Endothelial cell (in vitro differentiated cells): ENCODE results near the gene INS. TPM values are rescaled to one million over a fixed set of nuclear protein-coding genes. Genes with fewer than 3 reads are reported as not detected.

Experiments used
- DNase-seq: peaks from one replicate; pipeline ENCODE4 v3.0.0; 2021; ENCODE audit warnings: low spot score
- H3K27ac Mint-ChIP-seq: one replicate; pipeline ENCODE4 v1.8.0; 2021; ENCODE audit warnings: mixed read lengths, inconsistent platforms; ENCODE audit not compliant: unreplicated experiment
- H3K27me3 Mint-ChIP-seq: one replicate; pipeline ENCODE4 v1.8.0; 2021; ENCODE audit warnings: mild to moderate bottlenecking, moderate library complexity, mixed read lengths, inconsistent platforms; ENCODE audit not compliant: unreplicated experiment
- H3K36me3 Mint-ChIP-seq: one replicate; pipeline ENCODE4 v1.8.0; 2021; ENCODE audit warnings: mild to moderate bottlenecking, low read depth, mixed read lengths, inconsistent platforms; ENCODE audit not compliant: unreplicated experiment
- H3K4me1 Mint-ChIP-seq: one replicate; pipeline ENCODE4 v1.8.0; 2021; ENCODE audit warnings: mild to moderate bottlenecking, mixed read lengths, inconsistent platforms; ENCODE audit not compliant: unreplicated experiment
- H3K4me3 Mint-ChIP-seq: one replicate; pipeline ENCODE4 v1.8.0; 2021; ENCODE audit warnings: mild to moderate bottlenecking, mixed read lengths, inconsistent platforms; ENCODE audit not compliant: unreplicated experiment
- H3K9me3 Mint-ChIP-seq: one replicate; pipeline ENCODE4 v1.8.0; 2021; ENCODE audit warnings: mixed read lengths, inconsistent platforms; ENCODE audit not compliant: unreplicated experiment
- CTCF ChIP-seq: fragments of 200-600 bp; sonication (generic); IDR thresholded peaks from one replicate; pipeline ENCODE4 v1.5.0; 2021; ENCODE audit warnings: antibody characterized with exemption; ENCODE audit not compliant: unreplicated experiment
- long read RNA-seq: library from polyadenylated mRNA; unstranded; transcript quantifications from one replicate; pipeline ENCODE4 v2.0.0, GENCODE V29; 2020; ENCODE audit not compliant: unreplicated experiment
- total RNA-seq: library from RNA; stranded (reverse); fragmentation: NEBNext Ultra II Directional; extraction: Animal tissue kit (Norgen Biotek cat#: 25700); gene quantifications from one replicate; pipeline ENCODE4 v1.2.1, GENCODE V29; 2021; ENCODE audit not compliant: unreplicated experiment

INS gene
- total RNA-seq = not detected
- long read RNA-seq = 0 reads

- no peaks in the 10 kb centered on the region for H3K9me3 Mint-ChIP-seq
- no peaks in the 10 kb centered on the region for H3K4me1 Mint-ChIP-seq
Measured at GRCh38 chr11:2160736-2161259, at the start of gene INS. TSS of gene INS (minus strand) at chr11:2161209. CDS start at chr11:2160971, 238 bp downstream.

GRCh38 chr11:2210366-2211112, 49.5 kb upstream of the INS start:
- Mint-ChIP-seq H3K4me3 (no peak overlapping the region), H3K27ac (no peak overlapping the region), H3K9me3 (no peaks in the 10 kb centered on the region), H3K27me3 (peaks cover 12% of the 10 kb centered on the region), H3K36me3 (no peaks in the 10 kb centered on the region), H3K4me1 (peaks cover 12% of the 10 kb centered on the region)
- no peak for TF ChIP-seq CTCF
- no peak for DNase-seq

More at GRCh38 chr11:2160736-2161259, at the start of gene INS:
- no peak for TF ChIP-seq CTCF
- Mint-ChIP-seq H3K27ac (no peak within 1 kb of the TSS), H3K4me3 (no peak within 1 kb of the TSS), H3K27me3 (peaks cover 2% of the 10 kb centered on the region), H3K36me3 (no peaks in the 10 kb centered on the region)
- DNase-seq = no peak

GRCh38 chr11:2209900-2210321, 48.9 kb upstream of the INS start:
- no peaks in the 10 kb centered on the region for H3K36me3 Mint-ChIP-seq
- DNase-seq = no peak
- H3K4me1 Mint-ChIP-seq = peaks cover 12% of the 10 kb centered on the region
- TF ChIP-seq CTCF = no peak
- H3K9me3 Mint-ChIP-seq = no peaks in the 10 kb centered on the region
- H3K27ac Mint-ChIP-seq = no peak overlapping the region
- H3K4me3 Mint-ChIP-seq = no peak overlapping the region
- peaks cover 10% of the 10 kb centered on the region for H3K27me3 Mint-ChIP-seq

- no peaks in the 10 kb centered on the region for H3K36me3 Mint-ChIP-seq
- DNase-seq = no peak
- no peaks in the 10 kb centered on the region for H3K9me3 Mint-ChIP-seq
- H3K27me3 Mint-ChIP-seq = peaks cover 10% of the 10 kb centered on the region
- peaks cover 12% of the 10 kb centered on the region for H3K4me1 Mint-ChIP-seq
- no peak for TF ChIP-seq CTCF
- no peak overlapping the region for H3K4me3 Mint-ChIP-seq
- no peak overlapping the region for H3K27ac Mint-ChIP-seq
Measured at GRCh38 chr11:2209370-2209801, 48.4 kb upstream of the INS start.
